ENCODE measurements around the gene WDR46.

WDR46 gene, protein sequence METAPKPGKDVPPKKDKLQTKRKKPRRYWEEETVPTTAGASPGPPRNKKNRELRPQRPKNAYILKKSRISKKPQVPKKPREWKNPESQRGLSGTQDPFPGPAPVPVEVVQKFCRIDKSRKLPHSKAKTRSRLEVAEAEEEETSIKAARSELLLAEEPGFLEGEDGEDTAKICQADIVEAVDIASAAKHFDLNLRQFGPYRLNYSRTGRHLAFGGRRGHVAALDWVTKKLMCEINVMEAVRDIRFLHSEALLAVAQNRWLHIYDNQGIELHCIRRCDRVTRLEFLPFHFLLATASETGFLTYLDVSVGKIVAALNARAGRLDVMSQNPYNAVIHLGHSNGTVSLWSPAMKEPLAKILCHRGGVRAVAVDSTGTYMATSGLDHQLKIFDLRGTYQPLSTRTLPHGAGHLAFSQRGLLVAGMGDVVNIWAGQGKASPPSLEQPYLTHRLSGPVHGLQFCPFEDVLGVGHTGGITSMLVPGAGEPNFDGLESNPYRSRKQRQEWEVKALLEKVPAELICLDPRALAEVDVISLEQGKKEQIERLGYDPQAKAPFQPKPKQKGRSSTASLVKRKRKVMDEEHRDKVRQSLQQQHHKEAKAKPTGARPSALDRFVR

DNA sequence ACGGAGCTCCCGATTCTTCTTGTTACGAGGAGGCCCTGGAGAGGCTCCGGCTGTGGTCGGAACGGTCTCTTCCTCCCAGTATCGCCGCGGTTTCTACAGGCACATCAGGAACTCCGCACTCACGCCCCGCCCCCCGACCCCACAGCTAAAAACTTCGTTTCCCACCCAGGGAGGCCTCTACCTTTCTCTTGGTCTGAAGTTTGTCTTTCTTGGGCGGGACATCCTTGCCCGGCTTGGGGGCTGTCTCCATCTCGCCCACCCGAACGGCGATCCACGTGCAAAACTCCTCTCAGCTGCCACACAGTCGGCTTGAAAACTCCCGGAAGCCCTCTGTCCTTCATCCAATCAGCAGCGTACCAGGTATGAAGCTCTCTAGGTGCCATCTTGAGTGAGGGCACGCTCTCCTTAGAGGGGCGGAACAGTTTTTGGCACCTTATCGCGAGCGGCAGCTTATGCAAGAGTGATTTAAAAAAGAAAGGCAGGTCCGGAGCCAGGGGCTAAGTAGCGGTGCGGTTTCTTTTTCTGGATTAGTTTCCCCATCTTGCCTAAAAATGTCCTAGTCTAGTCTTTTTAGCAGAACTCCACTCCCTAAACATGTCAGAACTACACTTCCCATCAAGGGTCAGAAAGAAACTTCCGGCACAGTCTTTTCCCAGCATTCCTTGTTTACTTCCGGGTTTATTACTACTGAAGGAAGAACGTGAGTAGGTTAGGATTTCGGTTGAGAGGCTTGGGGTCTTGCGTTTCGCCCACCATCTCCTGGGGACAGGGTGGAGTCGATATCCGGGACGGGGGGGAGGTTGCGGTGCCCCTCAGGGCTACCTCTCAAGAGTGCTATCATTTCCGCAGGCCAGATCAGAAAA lies at the start of gene WDR46, which contains the start of gene PFDN6:
Gene WDR46 (minus strand): TSS at position 319 of the 863 bp plus-strand sequence. CDS start 69 bp downstream, at position 250.
Gene PFDN6 (plus strand): TSS at position 681 of the 863 bp plus-strand sequence. CDS start 256 bp downstream, outside the sequence.
- DNase-seq, result peak; percentile 71 to 78

DNA sequence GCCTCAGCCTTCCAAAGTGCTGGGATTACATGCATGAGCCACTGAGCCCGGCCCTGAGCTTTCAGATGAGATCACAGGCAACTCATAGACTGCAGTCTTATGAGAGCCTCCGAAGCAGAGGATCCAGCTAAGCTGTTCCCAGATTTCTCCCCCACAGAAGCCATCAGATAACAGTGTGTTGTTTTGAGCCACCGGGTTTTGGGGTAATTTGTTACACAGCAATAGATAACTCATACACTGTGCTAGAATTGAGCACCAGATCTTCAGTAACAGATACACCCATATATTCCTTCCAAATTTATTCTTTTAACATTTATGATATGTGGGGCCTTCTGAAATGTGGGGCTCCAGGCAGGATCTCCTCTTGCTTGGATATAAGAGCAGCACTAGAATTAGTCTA lies 47.5 kb upstream of the WDR46 start:
- DNase-seq, result no peak

DNA sequence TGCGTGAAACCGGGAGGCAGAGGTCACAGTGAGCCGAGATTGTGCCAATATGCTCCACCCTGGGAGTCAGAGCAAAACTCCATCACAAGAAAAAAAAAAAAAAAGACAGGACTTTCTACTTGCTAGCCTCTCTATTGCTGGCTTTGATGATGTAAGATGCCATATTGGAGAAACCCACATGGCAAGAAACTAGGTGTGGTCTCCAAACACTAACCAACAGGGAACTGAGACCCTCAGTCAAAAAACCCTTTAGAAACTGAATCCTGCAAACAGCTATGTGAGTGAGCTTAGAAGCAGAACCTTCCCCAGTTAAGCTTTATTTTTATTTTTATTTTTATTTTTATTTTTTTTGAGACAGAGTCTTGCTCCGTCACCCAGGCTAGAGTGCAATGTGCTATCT lies 46.9 kb upstream of the WDR46 start:
- no peak for DNase-seq

DNA sequence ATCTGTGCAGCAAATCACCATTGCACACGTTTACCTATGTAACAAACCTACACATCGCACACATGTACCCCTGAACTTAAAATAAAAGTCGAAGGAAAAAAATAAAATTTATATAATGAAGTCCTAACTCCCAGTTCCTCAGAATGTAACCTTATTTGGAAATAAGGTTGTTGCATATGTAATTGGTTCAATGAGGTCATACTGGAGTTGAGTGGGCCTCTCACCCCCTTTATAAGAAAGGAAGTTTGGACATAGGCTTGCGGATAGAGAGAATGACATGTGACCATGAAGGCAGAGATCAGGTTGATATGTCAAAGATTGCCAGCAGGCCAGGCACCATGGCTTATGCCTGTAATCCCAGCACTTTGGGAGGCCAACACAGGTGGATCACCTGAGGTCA lies 44.6 kb upstream of the WDR46 start:
- no peak for DNase-seq

DNA sequence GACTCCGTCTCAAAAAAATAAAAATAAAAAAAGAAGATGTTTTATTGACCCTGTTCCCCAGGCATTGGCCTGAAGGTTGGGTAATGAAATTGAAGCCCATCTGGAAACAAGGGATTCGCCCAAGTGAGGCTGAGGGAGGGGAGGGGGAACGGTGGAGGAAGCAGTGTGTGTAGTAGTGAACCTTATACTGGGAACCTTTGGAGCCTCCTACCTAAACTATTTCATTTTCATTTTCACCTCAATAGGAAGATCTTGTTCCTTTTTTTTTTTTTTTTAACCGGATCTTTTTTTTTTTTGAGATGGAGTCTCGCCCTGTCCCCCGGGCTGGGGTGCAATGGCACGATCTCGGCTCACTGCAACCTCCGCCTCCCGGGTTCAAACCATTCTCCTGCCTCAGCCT lies 41.7 kb upstream of the WDR46 start:
- DNase-seq, result no peak

DNA sequence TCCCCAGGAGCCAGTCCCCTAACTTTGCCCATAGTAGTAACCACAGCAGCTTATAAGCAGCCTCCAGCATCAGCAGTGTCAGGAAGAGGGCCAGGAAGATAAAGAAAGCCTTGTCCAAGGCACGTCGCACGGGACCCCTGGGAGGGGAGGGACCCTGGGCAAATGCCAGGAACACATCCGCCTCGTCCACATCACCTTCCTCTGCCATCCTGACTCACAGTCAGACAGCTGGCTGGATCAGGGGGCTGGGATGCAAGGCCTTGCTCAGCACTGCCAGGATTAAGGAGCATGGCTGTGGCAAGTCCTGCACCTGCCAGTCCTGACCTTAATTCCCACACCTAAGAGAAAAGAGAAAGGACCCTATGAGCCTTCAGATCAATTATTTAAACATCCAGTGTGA lies 40.0 kb upstream of the WDR46 start:
- no peak for DNase-seq

DNA sequence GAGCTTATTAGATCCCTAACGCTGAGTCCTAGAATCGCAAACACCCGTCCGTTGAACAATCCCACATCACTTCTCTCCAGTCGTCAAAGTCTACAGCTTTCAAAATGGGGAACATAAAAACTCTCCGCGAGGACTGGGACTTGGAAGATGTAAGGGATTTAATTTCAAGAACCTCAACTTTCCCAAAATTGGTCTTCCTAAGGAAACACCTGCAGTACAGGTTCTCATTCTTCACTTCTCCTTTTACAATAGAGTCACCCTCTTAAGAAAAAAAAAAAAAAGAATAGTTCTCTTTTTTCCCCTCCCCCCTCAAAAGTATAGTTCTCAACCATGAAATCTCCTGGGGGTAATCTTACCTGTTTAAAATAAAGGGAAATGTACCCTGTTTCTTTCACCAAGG lies 35.1 kb upstream of the WDR46 start:
- no peak for DNase-seq

DNA sequence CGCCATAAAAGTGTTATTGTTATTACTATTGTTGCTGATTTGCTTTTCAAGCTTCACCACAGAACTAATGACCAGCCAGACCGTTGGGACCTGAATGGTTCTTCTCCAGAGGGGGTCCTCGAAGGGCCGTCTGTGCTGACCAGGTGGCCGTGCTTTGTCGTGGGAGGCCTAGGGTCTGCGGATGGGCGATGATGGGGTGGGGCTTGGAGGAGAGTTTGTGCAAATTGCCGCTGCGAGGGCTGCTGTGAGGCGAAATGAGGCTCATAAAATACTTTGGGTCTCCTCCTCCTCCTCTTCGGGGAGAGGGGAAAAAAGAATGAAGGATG lies 34.5 kb upstream of the WDR46 start:
- peak in 1 of 2 experiments; percentile 60 for DNase-seq

DNA sequence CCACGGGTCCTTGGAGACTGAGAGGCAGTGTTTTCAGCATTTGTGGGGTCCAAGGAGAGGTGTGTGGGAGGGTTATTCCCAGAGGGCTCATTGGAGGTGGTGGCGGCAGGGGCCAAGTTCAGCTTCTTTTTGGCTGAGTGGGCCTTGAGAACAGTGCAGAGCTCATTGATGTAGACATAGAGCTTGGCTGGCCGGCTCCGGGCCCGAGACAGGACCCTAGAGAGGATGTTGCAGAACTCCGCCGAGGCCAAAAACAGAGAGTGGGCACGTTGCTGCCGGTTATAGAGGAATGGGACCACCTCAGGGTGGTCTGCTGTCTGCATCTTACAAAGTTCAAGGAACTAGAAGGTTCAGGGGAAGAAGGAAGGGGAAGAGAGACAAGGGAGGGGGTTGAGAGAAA lies 32.2 kb upstream of the WDR46 start:
- DNase-seq, result no peak

DNA sequence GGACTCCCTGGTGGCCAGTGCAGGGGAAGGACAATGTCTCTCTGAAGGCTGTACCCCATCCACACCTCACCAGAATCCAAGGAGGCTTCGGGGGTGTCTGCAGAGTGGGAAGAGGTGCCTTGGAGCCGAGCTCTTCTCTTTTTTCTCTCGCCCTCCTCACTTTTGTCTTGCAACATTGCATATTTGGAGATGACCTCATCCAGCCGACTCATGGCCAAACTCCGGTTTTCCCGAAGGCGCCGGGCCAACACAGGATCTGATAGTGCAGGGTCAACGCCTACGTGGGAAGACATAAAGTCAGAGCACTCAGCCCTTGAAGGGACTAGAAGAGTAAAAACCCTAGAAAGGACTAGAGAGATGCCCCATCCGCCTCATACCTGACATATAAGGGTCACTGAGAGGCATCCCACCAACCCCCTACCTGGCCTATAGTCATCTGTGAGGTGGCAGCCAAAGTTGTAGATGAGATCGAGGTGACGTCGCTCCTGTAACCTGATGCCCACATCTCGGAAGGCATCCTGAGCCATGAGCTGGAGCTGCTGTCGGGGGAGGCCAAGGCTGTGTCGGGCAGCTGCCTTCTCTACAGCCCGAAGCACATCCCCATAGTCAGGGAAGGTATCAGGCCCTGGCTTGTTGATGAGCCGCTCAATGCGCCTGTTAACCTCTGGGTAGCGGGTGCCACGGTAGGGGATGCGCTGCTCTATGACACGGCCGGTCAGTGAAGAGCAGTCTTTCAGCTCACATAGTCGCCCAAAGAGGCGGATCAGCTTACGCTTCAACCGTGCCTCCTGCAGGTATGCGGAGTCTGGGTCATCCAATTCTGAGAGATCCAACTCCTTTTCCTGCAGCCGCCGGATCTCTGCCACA lies 31.5 kb upstream of the WDR46 start:
- DNase-seq, result no peak

DNA sequence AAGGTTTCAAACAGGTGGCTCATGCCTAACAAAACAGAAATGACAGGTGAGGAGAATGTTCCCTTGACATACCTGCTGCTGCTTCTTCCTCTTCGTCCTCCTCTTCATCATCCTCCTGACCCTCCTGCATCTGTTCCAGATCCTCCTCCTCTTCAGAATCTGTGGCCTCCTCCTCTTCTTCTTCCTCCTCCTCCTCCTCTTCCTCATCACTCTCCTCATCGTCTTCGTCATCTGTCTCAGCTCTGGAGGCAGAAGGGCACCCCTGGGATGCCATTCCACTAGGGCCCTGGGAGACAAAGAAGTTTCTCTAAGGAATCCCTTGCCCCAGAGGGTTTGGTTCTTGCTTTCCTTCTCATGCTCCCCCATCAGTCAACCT lies 30.9 kb upstream of the WDR46 start:
- DNase-seq, result no peak

DNA sequence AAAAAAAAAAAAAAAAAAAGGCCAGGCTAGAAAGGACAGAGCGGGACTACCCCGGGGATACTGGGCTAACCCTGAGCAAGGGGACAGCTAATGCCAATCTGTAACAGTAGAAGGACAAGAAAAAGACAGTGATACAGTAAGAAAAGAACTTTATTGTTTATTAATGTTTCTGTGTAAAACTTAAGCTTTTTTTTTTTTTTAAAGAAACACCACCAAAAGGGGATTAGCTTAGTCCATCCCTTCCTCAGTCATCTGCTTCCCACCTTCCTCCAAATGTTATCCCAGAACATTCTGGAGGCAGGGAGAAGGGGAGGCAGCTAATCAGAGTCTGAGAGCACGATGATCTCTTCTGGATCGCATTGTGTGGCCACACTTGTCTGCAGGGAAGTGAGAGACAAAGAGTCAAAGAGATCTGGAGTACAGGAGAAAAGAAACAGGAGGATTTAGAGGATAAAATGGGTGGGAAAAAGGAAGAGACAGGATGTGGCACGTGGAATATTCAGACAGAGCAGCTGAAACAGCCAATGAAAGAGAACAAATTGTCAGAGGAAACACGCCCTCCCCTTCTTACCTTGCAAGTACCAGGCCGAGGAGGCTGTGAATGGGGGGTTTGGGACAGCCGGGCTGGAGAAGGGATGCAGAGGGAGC lies 29.5 kb upstream of the WDR46 start:
- no peak for DNase-seq

DNA sequence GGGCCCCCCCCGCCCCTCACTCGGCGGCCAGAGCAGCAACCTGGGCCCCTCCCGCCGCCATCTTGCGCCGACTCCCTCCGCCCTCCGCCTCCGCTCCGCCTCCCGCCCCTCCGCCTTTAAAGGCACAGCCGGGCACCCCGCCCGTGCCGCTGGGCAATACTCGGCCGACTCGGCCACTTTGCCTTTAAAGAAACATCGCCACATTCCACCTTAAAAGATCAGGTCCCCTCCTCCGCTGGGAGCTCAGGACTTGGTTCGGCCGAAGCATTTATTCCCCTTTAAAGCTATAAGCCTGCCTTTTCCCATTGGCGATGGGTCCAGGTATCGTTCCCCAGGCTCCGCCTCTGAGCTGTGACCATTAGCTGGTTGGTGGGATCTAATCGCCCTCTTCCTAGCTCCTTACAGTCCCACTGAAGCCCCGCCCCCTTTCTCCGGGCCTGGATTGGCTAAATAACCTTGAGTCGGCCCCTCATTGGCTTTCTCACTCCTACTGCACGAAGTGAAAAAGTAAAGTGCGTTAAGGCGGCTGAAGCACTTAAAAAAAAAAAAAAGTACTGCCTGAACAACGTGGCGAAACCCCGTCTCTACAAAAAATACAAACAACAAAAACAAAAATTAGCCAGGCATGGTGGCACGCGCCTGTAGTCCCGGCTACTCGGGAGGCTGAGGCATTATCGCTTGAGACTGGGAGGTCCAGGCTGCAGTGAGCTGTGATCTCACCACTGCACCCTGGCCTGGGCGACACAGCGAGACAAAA lies 28.8 kb upstream of the WDR46 start, which contains the start of gene ZBTB22:
Gene ZBTB22 (minus strand): TSS at position 76 of the 757 bp plus-strand sequence. CDS start 828 bp downstream, outside the sequence.
- peak; percentile 93 for DNase-seq

DNA sequence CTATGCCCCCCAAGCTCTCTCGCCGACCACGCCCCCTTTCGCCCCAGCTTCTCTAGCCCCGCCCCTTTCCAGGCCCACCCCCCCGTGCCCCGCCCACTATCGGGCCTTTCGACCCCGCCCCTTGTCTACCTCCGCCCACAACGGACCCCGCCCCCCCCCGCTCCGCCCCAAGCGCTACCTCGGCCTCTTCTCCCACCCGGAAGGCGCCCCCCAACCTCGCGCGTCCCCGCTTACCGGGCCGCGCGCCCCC lies 28.3 kb upstream of the WDR46 start:
- DNase-seq, result no peak

DNA sequence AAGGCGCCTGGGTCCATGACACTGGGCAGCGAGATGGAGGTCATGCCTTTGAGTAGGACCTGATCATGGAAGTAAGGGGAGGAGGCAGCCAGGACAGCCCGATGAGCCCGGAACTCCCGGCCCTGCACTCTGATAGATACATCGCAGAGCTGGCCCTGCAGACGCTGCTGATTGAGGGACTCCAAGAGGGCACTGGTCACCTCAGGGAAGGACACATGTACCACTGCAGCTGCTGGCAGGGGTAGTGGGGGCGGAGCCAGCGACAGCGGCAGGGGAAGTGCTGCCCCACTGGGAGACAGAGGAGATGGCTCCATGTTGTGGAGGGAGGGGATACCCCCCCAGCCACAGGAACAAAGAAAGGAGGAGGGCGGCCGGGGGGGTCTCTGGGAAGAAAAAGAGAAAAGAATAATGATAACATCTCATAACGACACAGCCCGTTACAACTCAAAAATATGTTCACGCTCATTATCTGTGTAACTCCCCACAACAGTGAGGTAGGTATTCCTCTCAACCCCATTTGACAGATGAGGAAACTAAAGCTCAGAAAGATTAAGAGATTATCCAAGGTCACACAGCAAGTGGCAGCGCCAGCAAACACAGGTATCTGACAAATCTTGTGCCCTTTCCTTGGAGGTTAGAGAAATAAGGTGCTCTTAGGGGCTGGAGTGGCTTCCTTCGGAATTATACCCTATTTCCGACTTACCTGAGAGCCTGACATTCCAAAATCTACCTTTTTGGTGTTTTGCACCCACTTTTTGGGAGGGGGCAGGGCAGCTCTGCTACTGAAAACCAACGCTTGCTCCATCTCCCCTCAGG lies 27.8 kb upstream of the WDR46 start:
- no peak for DNase-seq

DNA sequence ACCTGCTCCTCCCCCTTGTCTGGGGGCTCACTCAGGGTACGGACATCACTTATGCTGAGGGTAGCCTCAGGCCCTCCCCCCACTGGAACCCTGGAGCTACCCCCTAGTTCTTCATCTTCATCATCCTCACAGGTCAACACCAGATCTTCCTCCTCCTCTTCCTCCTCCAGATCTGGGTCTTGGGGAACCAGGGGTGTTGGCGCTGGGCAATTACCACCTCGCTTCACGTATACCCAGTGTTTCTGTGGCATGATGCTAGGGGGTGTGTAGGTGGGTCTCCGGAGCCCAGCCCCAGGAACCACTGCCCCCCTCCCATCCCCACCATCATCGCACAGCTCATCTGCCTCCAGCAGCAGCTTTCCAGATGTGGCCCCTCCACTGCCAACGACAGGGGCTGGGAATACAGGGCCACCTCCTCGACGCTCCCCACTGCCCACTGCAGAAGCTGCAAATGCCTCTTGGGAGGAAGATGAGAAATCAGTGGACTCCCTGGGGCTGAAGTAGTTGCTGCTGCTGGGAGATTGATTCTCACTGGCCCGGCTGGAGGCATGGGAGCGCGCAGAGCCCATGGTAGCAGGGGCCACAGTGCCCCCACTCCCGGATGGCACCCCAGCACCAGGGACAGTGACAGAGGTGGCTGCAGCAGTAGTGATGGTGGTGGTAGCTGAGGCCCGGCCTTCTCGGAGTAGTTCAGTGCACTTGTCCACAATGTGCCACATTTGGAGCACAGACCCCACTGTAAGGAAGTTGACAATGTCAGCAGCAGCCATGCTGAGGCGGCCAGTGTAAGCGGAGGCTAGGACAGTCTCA lies 27.0 kb upstream of the WDR46 start:
- no peak for DNase-seq

DNA sequence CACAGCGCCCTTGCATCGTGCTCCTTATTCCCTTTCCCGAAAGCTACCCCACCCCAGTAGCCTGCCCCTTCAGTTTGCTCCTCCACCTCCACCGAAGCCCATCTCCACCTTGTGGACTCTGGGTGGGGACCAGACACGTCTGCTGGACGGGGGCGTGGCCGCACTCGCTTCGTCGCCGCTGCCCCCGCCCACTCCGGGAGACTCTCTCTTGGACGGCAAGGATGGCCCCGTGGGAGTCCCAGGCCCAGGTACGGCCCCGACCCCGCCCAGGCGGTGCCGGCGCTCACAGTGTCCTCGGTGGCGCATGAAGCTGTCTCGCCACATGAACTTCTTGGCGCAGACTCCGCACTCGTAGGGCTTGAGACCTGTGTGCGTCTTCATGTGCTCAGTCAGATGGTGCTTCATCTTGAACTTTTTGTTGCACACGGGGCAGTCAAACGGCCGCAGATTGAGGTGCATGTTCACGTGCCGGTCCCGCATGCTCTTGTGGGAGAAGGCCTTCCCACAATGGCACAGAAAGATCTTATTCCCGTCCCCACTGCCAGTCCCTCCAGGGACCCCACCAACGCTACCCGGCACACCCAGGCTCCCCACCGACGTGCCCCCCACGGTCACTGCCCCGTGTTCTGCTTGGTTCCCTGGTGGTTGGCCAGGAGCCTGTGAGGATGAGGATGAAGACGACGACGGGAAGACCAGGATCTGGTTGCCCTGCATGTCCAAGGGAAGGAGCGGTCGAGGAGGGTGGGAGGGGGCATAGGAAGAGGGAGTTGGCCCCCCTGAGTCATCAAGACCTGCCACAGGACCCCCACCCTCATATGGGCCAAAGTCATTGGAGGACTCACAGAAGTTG lies 26.1 kb upstream of the WDR46 start:
- DNase-seq, result peak; percentile 7 to 38

DNA sequence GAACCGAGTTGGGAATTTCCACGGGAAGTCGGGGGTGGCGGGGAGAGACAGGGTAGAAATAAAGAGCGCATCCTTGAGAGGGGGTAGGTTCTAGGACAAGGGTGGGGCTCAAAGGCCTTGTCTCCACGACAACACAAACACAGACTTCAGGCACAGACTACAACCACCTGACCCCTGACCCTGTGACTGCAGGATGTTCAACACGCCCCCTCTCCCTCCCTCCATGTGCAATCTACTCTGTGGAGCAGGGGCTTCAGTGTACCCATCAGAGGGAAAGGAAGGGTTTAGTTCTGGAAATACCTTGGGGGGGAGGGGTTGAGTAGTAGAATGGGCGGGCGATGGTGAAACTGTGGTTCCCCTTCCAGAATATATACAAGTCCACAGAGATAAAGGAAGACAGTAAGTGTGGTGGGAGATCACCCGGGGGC lies 25.5 kb upstream of the WDR46 start:
- peak in 1 of 2 experiments; percentile 13 for DNase-seq

Data from NCI-H1930 (cell line).